ENCODE measurements around the gene GCK.
A peak's percentile ranks its signal among the peaks of the same experiment; 100 is the strongest.

Gene GCK

DNA sequence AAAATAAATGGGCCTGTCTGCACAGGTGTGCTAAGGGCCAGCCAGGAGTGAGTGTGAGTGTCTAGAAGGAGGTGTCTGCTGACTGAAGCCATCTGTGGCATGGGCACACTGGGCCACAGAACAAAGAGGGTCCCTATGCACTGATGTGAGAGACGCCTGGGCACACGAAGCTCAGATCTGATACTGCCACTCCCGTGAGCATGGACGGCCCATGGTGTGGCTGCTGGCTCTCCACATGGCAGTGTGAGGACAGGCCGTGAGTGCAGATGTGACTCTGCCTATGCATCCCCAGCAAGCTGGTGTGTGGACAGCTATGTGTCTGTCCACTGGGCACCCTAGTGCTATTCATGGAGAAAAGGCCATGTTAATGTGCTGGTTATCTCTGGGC is 35.3 kb downstream of the GCK start:
- no peak for DNase-seq

GRCh38 chr7:44152971-44153947 is 36.0 kb downstream of the GCK start:
- DNase-seq = no peak

DNA sequence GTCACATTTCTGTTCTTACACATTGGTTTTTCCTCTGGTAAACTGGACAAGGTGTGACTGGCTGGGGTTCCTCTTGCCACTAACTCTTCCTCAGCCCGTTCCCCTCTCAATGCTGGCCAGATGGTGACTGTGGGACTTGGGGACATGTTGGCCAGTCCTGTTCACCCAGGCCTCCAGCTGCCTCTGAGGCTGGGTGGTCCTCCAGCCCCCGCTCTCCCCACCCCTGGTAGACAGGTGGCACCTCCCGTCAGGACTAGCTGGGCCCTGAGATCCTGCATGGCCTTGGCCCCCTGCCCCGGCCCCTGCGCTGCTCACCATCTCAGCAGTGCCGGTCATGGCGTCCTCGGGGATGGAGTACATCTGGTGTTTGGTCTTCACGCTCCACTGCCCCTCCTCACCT is 37.3 kb downstream of the GCK start:
- no peak for DNase-seq

DNA sequence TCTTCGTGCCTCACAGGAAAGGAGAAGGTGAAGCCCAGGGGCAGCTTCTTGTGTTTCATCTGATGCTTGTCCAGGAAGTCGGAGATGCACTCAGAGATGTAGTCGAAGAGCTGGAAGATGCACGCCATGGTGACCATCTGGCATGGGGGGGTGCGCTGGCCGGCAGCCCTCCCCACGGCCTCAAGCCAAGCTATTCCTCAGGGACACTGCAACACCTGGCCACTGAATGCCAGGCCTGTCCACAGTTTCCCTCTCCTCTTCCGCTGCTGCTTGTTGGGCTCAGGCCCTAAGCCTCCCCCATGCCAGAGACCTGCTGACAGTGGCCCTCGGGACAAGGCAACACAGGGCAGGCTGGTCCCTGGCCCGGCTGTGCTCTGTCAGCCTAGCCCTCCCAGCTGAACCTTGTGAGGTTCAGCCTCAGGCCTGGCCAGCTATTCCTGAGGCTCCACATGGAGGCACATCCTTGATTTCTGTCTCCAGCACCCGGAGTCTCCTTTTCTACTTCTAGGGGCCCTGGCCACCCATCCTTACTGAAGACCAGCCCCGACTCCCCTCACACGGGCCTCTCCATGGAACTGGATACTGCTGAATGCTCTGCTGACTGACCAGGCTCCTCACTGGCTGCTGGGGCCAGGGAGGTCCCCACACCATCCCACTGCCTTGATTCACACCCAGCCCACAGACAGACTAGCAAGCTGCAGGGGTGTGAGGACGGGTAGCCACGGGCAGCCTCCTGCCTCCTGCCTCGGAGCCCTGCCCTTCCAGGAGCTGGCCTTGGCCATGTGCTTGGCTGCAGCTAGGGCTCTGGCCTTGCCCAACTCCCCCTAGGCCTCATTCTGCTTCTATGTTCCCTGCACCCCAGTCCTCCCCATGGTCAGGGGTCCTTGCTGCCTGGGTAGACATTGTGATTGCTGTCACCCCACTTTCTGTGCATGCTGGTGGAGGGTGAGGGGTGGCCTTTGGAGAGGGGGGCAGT is 38.0 kb downstream of the GCK start:
- DNase-seq = no peak

GRCh38 chr7:44150466-44150832 is 38.8 kb downstream of the GCK start:
- no peak for DNase-seq

DNA sequence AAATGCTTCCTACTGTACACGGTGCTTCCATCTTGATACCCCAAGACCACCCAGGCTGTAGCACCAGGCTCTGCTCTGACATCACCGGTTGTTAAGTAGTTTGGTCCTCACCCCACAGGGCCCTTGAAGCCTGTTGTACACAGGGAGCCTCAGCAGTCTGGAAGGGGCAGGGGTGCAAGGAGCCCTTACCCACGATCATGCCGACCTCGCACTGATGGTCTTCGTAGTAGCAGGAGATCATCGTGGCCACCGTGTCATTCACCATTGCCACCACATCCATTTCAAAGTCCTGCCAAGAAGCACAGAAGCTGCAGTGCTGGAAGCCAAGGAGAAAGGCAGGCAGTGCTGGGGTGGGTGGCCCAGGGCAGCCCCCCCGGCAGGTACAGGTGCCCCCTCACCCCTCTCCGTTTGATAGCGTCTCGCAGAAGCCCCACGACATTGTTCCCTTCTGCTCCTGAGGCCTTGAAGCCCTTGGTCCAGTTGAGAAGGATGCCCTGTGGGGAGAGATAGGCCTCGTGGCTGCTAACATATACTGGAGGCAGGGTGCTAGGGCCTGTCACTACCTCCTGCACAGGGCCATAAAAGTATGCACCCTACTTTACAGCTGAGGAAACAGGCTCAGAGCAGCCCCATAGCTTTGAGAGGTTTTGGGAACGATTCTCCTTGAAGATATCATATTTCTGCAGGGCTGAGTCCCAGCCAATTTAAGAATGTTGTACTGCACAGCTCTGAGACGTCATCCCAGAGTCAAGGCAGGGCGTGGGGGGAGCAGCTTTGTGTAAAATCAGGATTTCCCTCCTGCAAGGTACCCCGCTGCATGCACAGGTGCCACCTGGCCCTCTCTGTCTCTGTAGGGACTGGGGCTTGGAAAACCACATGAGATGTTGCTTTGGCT is 39.4 kb downstream of the GCK start:
- DNase-seq = no peak

DNA sequence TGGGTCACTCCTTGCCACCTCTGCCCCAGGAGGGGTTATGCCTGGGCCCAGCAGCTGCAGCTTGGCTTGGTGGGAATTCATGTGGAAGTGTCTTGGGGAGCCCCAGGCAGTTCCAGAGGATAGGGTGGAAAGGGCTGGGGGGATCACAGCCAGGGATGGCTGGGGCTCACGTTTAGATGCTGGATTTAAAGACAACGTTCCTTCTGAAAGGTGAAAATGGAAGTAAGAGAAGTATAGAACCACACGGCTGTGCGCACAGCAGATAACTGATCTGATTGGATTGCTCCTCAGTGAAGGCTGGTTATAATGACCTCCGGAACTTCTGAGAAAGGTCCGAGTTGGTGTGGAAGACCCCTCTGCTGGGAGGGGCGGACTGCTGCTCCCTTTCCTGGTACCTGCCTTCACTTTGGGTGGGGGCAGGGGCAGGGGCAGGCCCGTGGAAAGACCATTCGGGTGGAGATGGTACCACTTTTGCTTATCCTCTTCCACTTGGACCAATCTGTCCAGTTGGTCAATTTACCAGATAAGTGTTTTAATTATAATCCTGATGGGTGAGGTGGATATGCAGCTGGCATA is 40.2 kb downstream of the GCK start:
- peak; percentile 53 for DNase-seq

- DNase-seq = no peak
These were observed 41.1 kb downstream of the GCK start for GRCh38 chr7:44148166-44148565.

DNA sequence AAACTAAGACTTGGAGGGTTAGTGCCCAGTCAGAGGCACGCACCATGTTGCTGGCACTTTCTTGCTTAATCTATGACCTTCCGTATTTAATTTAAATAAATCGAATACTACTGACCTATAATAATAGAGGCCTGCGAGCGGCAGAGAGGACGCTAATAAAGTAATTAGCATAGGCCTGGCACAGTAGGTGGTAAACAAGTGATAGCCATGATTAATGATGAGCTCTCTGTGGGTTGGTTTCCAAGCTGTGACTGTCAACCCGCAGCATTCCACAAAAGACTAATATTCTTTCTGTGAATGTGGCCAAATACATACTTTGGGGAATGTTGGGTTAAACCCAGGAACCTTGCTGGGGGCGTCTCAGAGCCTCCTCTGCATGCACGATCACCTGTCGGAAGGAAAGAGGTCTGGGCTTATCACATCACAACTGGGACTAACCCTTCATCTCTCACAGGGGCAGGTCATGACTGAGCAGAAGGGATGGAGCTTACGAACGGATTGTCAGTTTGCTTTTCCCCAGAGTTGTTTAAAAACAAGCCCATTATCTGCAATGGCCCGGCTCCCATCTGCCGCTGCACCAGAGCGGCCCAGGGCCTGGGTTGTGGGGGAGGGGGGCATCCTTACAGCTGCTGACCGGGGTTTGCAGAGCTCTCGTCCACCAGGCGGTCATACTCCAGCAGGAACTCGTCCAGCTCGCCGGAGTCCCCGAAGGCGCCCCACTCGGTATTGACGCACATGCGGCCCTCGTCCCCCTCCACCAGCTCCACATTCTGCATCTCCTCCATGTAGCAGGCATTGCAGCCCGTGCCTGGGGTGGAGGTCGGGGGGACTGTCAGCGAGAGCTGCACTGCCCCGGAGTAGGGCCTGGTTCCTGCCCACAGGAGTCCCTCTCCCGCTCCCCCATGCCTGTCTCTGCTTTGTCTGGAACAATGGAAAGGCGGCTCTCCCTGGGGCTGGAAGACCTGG is 41.9 kb downstream of the GCK start:
- peak; percentile 92 for DNase-seq

DNA sequence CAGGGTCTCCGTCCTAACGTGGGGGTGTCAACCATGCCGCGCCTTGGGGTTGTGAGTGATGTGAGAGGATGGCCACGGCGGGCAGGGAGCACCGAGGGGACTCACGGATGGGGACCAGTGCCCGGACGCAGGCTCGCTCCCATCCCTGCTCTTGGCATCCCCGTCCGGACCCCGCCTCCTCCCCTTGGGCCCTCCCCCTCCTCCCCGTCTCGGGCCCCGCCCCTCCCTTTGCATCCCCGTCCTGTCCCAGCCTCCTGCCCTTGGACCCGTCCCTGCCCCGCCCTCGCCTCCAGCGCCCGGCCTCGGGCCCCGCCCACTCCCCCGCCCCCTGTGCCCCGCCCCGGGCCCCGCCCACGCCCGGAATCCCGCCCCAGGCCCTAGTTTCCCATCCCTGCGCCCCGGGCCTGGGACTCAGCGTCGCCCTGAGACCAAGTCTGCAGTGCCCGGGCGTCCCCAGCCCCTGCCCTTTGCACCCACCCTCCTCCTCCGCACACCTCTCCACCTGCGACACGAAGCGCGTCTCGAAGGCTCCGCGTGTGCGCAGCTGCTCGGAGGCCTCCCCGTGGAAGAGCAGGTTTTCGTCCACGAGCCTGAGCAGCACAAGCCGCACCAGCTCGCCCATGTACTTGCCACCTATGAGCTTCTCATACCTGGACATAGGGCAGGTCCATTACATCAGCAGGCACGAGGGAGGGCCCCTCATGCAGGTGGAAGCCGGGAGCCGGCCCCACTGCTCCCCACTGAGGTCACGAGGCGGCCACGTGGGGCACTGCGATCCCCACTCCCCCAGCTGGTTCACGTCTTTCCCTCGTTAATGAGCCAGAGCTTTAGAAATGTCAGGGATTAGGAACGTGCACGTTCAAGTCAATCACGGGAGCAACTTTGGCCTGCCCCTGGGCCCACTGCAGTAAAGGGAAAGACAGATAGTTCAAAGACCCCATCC is 43.0 kb downstream of the GCK start:
- DNase-seq = no peak

DNA sequence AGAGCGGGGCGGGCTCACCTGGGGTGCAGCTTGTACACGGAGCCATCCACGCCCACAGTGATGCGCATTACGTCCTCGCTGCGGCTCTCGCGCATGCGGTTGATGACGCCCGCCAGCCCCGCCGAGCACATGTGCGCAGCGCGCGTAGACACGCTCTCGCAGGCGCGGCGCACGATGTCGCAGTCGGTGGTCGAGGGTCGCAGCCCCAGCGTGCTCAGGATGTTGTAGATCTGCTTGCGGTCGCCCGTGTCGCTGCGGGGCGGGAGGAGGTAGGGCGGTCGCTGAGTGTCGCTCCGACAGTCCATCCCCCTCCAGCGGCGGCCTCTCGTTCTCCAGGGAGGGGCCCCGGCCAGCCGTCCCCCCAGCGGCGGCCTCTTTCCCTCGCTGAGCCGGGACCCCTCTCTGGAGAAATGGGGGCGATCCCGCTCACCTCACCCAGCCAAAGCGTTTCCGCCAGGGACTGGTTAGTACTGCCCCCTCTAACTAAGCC is 43.7 kb downstream of the GCK start:
- no peak for DNase-seq

DNA sequence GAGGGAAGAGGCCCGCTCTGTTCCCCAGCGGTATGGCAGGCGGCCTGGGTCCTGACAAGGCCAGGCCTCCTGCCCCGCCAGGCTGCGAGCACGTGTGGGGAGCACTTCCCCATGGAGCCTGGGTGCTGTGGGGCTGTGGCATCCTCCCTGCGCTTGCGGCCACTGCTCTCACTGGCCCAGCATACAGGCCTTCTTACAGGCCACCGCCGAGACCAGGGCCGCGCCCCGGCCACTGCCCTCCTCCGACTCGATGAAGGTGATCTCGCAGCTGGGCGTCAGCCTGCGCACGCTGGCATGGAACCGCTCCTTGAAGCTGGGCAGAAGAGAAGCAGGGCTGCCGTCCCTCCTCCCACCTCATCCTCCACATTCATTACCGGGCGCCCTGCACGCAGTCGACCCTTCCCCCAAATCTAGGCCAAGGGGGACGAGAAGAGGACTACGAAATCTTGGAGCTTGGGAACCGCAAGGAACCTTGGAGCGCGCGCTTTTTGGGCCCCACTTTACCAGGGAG is 44.2 kb downstream of the GCK start:
- no peak for DNase-seq

- DNase-seq = no peak
These were observed 44.7 kb downstream of the GCK start for GRCh38 chr7:44144426-44144967.

DNA sequence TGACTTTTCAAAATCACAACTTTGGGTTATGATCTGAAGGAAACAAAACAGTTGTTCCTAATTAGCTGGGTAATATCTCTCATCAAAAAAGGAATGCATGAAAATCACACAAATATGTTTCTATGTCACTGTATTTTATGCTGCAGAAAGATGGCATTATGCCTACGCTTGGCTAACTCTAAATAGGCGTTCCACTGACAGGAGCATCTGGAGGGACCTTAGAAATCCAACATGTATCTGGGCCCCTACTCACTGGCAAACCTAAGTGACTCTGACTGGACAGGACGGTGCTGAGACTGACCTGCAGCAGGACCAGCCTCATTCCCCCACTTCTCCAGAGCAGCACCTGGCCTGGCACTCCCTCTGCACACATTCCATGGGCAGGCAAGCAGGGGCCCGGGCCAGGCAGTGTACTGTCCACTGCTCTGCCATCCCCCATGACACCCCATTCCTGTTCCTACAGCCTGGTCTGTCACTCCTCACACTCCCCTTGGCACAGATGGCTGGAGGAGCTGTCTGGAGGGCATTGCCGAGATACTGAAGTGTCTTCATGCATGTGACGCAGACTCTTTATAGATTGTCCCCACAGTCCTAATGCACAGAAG is 45.5 kb downstream of the GCK start:
- no peak for DNase-seq

DNA sequence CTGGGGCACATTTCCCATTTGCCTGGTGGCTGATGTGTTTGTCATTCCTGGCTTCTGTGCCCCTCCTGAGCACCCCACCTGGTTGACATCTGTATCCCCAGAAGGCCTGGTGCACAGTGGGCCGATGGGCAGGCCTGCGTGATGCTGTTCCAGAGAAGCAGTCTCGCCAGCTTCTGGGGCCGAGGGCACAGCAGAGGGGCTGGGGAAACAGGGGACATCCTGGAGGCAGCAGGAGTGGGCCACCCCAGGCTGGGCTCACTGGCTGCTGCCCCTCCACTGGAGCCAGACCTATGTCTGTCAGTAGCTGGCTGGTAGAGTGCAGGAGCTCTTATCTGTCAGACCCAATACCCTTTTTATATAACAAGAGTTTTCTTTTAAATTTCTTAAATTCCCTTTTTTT is 47.2 kb downstream of the GCK start:
- no peak for DNase-seq

GRCh38 chr7:44141221-44141850 is 47.9 kb downstream of the GCK start, which contains the start of gene MYL7:
Gene MYL7, minus strand, starts transcription at chr7:44141332. Its CDS starts 27 bp downstream, at chr7:44141305.
- DNase-seq = no peak

- no peak for DNase-seq
These were observed 48.9 kb downstream of the GCK start for GRCh38 chr7:44140341-44140740.
